WERI-Rb-1 (cell line): ENCODE data around the gene MED27.
A peak's percentile ranks its signal among the peaks of the same experiment; 100 is the strongest.

Experiments used
- DNase-seq: peaks from one replicate; pipeline ENCODE4 v3.0.0-alpha.2; 2020
- H3K27ac ChIP-seq: fragments of 250-450 bp; sonication (Bioruptor Pico); 2 replicates; pipeline ENCODE4 v1.5.1; 2020; ENCODE audit warnings: mild to moderate bottlenecking, moderate library complexity
- H3K27me3 ChIP-seq: fragments of 250-450 bp; sonication (Bioruptor Pico); 2 replicates; pipeline ENCODE4 v1.5.1; 2021; ENCODE audit warnings: mild to moderate bottlenecking, low read depth, moderate library complexity; ENCODE audit not compliant: insufficient read depth, severe bottlenecking
- H3K36me3 ChIP-seq: fragments of 250-450 bp; sonication (Bioruptor Pico); 2 replicates; pipeline ENCODE4 v1.5.1; 2020; ENCODE audit warnings: mild to moderate bottlenecking, moderate library complexity
- H3K4me3 ChIP-seq: 2 replicates; pipeline ENCODE4 v1.5.1; 2011; ENCODE audit warnings: low read depth, mild to moderate bottlenecking, control low read depth, low read length
- H3K9me3 ChIP-seq: fragments of 250-450 bp; sonication (Bioruptor Pico); 2 replicates; pipeline ENCODE4 v1.5.1; 2021; ENCODE audit warnings: mild to moderate bottlenecking, moderate library complexity; ENCODE audit not compliant: severe bottlenecking
- TF ChIP-seq, protein P1 (sequence below): IDR thresholded peaks from 2 replicates; pipeline ENCODE4 v1.5.1; 2011; ENCODE audit warnings: low read depth, mild to moderate bottlenecking, control low read depth, inconsistent platforms, low read length

Gene MED27

DNA sequence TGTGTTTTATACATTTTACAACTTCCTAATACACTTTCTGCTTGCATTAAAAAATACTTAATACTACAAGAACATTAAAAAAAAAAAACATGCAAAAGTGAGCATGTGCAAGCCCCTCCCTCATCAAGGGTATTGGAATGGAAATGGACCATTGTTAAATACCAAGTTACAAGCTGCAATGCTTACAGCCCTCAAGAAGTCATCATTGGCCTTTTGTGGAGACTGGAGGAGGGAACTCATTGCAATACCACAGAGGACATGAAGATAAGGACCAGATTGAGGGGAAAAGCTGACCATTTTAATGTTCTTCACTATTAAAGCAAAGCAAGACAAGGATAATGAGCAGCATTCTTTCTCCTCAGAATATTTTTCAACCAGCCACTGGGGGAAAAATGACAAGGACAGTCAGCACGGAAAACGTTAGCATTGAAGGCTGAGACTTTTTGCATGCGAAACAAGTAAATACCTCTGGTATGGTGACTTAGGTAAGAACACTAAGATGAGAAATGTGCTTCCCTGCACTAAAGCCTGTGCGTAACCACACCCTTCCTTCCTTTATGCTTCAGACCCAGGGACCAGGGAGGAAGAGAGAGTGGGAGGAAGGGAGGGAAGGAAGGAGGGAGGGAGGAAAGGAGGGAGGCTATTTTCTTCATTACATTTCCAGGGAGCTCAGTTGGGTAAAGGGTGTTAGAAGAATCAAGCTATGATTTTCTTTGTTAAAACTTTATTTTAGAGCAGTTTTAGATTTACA is 198.7 kb downstream of the MED27 start:
- no peaks in the 10 kb centered on the region for H3K9me3 ChIP-seq
- peaks cover 6% of the 10 kb centered on the region; the same call in 1 of the 2 replicates for H3K36me3 ChIP-seq
- TF ChIP-seq, protein P1, sequence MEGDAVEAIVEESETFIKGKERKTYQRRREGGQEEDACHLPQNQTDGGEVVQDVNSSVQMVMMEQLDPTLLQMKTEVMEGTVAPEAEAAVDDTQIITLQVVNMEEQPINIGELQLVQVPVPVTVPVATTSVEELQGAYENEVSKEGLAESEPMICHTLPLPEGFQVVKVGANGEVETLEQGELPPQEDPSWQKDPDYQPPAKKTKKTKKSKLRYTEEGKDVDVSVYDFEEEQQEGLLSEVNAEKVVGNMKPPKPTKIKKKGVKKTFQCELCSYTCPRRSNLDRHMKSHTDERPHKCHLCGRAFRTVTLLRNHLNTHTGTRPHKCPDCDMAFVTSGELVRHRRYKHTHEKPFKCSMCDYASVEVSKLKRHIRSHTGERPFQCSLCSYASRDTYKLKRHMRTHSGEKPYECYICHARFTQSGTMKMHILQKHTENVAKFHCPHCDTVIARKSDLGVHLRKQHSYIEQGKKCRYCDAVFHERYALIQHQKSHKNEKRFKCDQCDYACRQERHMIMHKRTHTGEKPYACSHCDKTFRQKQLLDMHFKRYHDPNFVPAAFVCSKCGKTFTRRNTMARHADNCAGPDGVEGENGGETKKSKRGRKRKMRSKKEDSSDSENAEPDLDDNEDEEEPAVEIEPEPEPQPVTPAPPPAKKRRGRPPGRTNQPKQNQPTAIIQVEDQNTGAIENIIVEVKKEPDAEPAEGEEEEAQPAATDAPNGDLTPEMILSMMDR, result no peak
- no peak overlapping the region for H3K27ac ChIP-seq
- no peaks in the 10 kb centered on the region for H3K27me3 ChIP-seq
- no peak overlapping the region for H3K4me3 ChIP-seq
- no peak for DNase-seq

GRCh38 chr9:131879911-131880290 is 199.8 kb downstream of the MED27 start:
- TF ChIP-seq, protein P1, result no peak
- Histone ChIP-seq H3K27ac (no peak overlapping the region), H3K27me3 (no peaks in the 10 kb centered on the region), H3K4me3 (no peak overlapping the region), H3K9me3 (no peaks in the 10 kb centered on the region), H3K36me3 (peaks cover 6% of the 10 kb centered on the region; the same call in 1 of the 2 replicates)
- no peak for DNase-seq

- no peak overlapping the region for H3K27ac ChIP-seq
Measured at GRCh38 chr9:131879181-131879910, 200.3 kb downstream of the MED27 start.

GRCh38 chr9:131876486-131876885 is 203.2 kb downstream of the MED27 start:
- TF ChIP-seq, protein P1, result no peak
- no peak overlapping the region for H3K4me3 ChIP-seq
- H3K27me3 ChIP-seq, result no peaks in the 10 kb centered on the region
- H3K36me3 ChIP-seq, result 0 out of 2 replicates have a peak, but pooled peaks cover 3% of the 10 kb centered on the region
- no peak for DNase-seq
- H3K27ac ChIP-seq, result no peak overlapping the region
- no peaks in the 10 kb centered on the region for H3K9me3 ChIP-seq

More at GRCh38 chr9:131879181-131879910, 200.3 kb downstream of the MED27 start:
- Histone ChIP-seq H3K9me3 (no peaks in the 10 kb centered on the region), H3K27me3 (no peaks in the 10 kb centered on the region), H3K4me3 (no peak overlapping the region), H3K36me3 (peaks cover 6% of the 10 kb centered on the region; the same call in 1 of the 2 replicates)
- TF ChIP-seq, protein P1, result no peak
- DNase-seq, result no peak

- TF ChIP-seq, protein P1, result no peak
Measured at GRCh38 chr9:131875828-131876485, 203.7 kb downstream of the MED27 start.

More at GRCh38 chr9:131875828-131876485, 203.7 kb downstream of the MED27 start:
- Histone ChIP-seq H3K27ac (peak overlapping the region; percentile 4), H3K4me3 (no peak overlapping the region), H3K9me3 (no peaks in the 10 kb centered on the region), H3K27me3 (no peaks in the 10 kb centered on the region), H3K36me3 (0 out of 2 replicates have a peak, but pooled peaks cover 3% of the 10 kb centered on the region)
- no peak for DNase-seq
